ENCODE results near the gene CXCL10. TPM values are rescaled to one million over a fixed set of nuclear protein-coding genes. Genes with fewer than 3 reads are reported as not detected.

The CXCL10 gene
- total and polyA plus RNA-seq, 2 of the 4 experiments (the other 2 are of a cell fraction) = 0.15 to 0.18 TPM

DNA sequence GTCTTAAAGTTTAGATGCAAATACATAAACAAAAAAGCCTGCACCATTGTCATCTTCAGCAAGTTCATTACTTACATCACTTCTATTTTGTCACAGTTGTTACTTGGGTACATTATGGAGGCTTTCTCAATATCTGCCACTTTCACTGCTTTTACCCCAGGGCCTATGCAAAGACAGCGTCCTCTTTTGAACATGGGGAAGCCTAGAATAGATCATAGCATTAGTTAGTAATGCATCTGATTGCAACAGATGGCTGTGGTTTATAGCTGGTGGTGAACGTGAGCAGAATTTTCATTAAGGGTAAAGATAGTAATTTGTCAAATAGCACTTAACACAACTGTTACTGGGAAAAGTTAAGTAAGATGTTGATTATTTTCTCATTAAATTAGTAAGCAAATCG lies 11.8 kb upstream of the CXCL10 start:
- H3K9me1 ChIP-seq (ENCODE audit: insufficient read depth, low read length) = no peaks in the 10 kb centered on the region
- H2AK5ac ChIP-seq (ENCODE audit: low read depth, low read length) = no peak overlapping the region
- intact Hi-C loops (cut with micrococcal nuclease) = no loop called here
- no peak overlapping the region for H4K91ac ChIP-seq (ENCODE audit: insufficient read depth, low read depth, low read length)
- no peak overlapping the region for H4K8ac ChIP-seq (ENCODE audit: low read depth in 2 of 2, low read length in 2 of 2)
- no peak for ATAC-seq (ENCODE audit: low read depth)
- no peak overlapping the region for H3K14ac ChIP-seq (replicated peaks; ENCODE audit: low read depth, low read length)
- no peak overlapping the region for H4K5ac ChIP-seq (ENCODE audit: low read depth, low read length)
- H3K27me3 ChIP-seq (ENCODE audit: control insufficient read depth, insufficient read depth, low read length) = peaks cover 3% of the 10 kb centered on the region; the same call in 1 of the 2 replicates
- H2BK120ac ChIP-seq (ENCODE audit: low read depth, low read length) = no peak overlapping the region
- no TSS peak for BruUV-seq (replicated peaks)
- no peak overlapping the region for H3K4me2 ChIP-seq (ENCODE audit: low read depth, low read length)
- H3K79me1 ChIP-seq (ENCODE audit: low read depth in 1 of 2, low read length in 2 of 2) = no peaks in the 10 kb centered on the region
- no peak overlapping the region for H3K23ac ChIP-seq (ENCODE audit: low read depth, low read length)
- ChIA-PET POLR2A (ENCODE audit: unreplicated experiment) (no interaction called here), CTCF (interaction anchor here (1.0 kb wide), 1 partner anchor 39 kb away, joined by 3 read pairs; no protein-coding TSS in a partner anchor)
- H3K4ac ChIP-seq (ENCODE audit: low read depth, low read length) = no peak overlapping the region
- no peak overlapping the region for H3K56ac ChIP-seq (ENCODE audit: extremely low read depth, insufficient read depth, low read length)
- H4K20me1 ChIP-seq (ENCODE audit: insufficient read depth, low read length) = no peaks in the 10 kb centered on the region
- H3K36me3 ChIP-seq (ENCODE audit: control insufficient read depth, insufficient read depth, low read length) = no peaks in the 10 kb centered on the region
- DNase-seq = no peak
- no peak overlapping the region for H3K18ac ChIP-seq (ENCODE audit: low read depth, low read length)
- H3K9ac ChIP-seq (ENCODE audit: low read depth, low read length) = no peak overlapping the region
- no CpG with 5 or more reads among the region's 3 CpGs for WGBS, 2 experiments (ENCODE audit: extremely low coverage in 2 of 2, insufficient read length in 1 of 2)
- H3K9me3 ChIP-seq (ENCODE audit: control insufficient read depth, insufficient read depth, low read length) = no peaks in the 10 kb centered on the region
- dilution Hi-C loops (cut with HindIII; ENCODE audit: low sequenced_read_pairs, unreplicated experiment) = no loop called here
- H2BK15ac ChIP-seq (ENCODE audit: low read depth, low read length) = no peak overlapping the region
- no peak overlapping the region for H3K27ac ChIP-seq (ENCODE audit: insufficient read depth, low read length)
- H3K4me3 ChIP-seq (ENCODE audit: insufficient read depth, low read depth, low read length) = no peak overlapping the region
- H2BK5ac ChIP-seq (ENCODE audit: low read depth, low read length, poor library complexity, severe bottlenecking) = no peak overlapping the region
- H2AFZ ChIP-seq (replicated peaks; ENCODE audit: low read length, poor library complexity) = no peak overlapping the region
- TF ChIP-seq BHLHE40 (IDR thresholded peaks at IDR 0.05; ENCODE audit: low read depth, low read length) = no peak
- TF ChIP-seq CEBPB (IDR thresholded peaks at IDR 0.05; ENCODE audit: low read depth, low read length) = no peak
- TF ChIP-seq SMC3 (IDR thresholded peaks at IDR 0.05; ENCODE audit: low read depth, low read length) = no peak
- no peak for TF ChIP-seq NFE2L2 (IDR thresholded peaks at IDR 0.05; ENCODE audit: low read depth, low read length)
- no peak for TF ChIP-seq POLR2A (IDR thresholded peaks at IDR 0.05; ENCODE audit: low read depth, low read length)
- no peak for TF ChIP-seq MAZ (IDR thresholded peaks at IDR 0.05; ENCODE audit: borderline replicate concordance, low read depth, low read length)
- TF ChIP-seq, protein P1, sequence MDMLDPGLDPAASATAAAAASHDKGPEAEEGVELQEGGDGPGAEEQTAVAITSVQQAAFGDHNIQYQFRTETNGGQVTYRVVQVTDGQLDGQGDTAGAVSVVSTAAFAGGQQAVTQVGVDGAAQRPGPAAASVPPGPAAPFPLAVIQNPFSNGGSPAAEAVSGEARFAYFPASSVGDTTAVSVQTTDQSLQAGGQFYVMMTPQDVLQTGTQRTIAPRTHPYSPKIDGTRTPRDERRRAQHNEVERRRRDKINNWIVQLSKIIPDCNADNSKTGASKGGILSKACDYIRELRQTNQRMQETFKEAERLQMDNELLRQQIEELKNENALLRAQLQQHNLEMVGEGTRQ (IDR thresholded peaks at IDR 0.05; ENCODE audit: low read depth, low read length) = no peak
- H2BK20ac ChIP-seq (ENCODE audit: low read depth, low read length) = no peak overlapping the region
- no peaks in the 10 kb centered on the region for H3K4me1 ChIP-seq (ENCODE audit: control insufficient read depth, insufficient read depth, low read length)
- in situ Hi-C loops (cut with MboI; ENCODE audit: low sequenced_read_pairs) = no loop called here
- H2AK9ac ChIP-seq (replicated peaks; ENCODE audit: low read depth, low read length, poor library complexity) = no peak overlapping the region
